Measurements from ENCODE around the gene DGKG. TPM values are rescaled to one million over a fixed set of nuclear protein-coding genes. Genes with fewer than 3 reads are reported as not detected.

Gene DGKG
- polyA plus RNA-seq, 2 of the 4 experiments (the other 2 are of a cell fraction), result 11.5 to 13.3 TPM

DNA sequence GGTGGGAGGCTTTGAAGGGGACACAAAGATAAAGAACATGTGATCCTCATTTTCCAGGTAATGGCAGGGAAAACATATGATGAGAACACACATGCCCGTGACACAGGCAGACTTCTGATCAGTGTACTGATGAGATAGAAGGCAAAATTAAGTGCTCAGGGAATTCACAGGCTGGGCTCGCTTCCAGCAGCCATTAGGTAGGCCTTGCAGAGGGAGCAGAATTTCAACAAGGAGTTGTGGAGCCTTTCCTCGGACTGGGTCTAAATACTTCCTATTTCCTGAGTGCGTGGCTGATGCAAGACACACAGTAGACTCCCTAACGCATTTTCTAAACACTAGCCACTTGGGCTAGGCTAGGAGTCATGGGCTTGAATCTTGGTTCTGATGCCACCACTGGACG, 179.2 kb downstream of the DGKG start:
- ChIA-PET CTCF (interaction anchor here (0.7 kb wide), 1 partner anchor 850 kb away, joined by 4 read pairs; no protein-coding TSS in a partner anchor), POLR2A (no interaction called here)
- TF ChIP-seq FOSL2 (IDR thresholded peaks at IDR 0.05) (no peak), FOSL2 (CRISPR knock-in tag; IDR thresholded peaks at IDR 0.05) (no peak)
- no peak for DNase-seq (ENCODE audit: low read depth in 1 of 2, low spot score in 1 of 2)
- 98% methylated on average over 6 of the region's 6 CpGs for WGBS (ENCODE audit: missing lambda C conversion rate)
- H3K9me3 ChIP-seq, result no peaks in the 10 kb centered on the region
- no peaks in the 10 kb centered on the region for H3K4me1 ChIP-seq
- FAIRE-seq, result no peak
- ATAC-seq, result no peak
- H3K27ac ChIP-seq, result no peak overlapping the region
- no peak overlapping the region for H3K4me3 ChIP-seq
- no peak overlapping the region for H3K4me2 ChIP-seq

DNA sequence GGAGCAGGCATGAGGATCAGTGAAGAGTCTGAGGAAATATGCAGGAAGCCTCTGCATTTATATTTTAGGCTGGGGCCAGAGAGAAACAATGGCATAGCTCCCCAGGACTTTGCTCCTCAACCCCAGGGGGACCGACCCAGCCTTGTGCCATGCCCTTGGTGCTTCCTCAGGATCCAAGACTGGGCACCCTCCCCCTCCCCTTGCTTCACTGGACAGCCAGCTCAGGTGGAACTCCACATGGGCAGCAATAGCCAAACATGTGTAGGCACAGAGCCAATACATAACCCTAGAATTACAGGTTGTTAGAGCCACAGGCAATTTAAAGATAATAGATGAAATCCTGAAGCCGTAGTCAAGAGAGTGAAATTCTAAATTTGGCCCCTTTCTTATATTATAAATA, 180.1 kb downstream of the DGKG start:
- ATAC-seq (no peak), FAIRE-seq (no peak), DNase-seq (ENCODE audit: low read depth in 1 of 2, low spot score in 1 of 2) (no peak)
- no peak overlapping the region for H3K4me3 ChIP-seq
- no peak overlapping the region for H3K27ac ChIP-seq
- WGBS (ENCODE audit: missing lambda C conversion rate), result 93% methylated on average over 2 of the region's 2 CpGs
- no peaks in the 10 kb centered on the region for H3K9me3 ChIP-seq
- CTCF ChIA-PET, result no interaction called here
- peaks cover 2% of the 10 kb centered on the region; the same call in 1 of the 3 replicates for H3K4me1 ChIP-seq
- TF ChIP-seq CHD4 (IDR thresholded peaks at IDR 0.05; ENCODE audit: borderline replicate concordance) (no peak), POLR2AphosphoS2 (conservative IDR thresholded peaks at IDR 0.05; ENCODE audit: low read length) (no peak), FOSL2 (IDR thresholded peaks at IDR 0.05) (no peak), FOSL2 (CRISPR knock-in tag; IDR thresholded peaks at IDR 0.05) (no peak)
- TF ChIP-seq, protein P1, sequence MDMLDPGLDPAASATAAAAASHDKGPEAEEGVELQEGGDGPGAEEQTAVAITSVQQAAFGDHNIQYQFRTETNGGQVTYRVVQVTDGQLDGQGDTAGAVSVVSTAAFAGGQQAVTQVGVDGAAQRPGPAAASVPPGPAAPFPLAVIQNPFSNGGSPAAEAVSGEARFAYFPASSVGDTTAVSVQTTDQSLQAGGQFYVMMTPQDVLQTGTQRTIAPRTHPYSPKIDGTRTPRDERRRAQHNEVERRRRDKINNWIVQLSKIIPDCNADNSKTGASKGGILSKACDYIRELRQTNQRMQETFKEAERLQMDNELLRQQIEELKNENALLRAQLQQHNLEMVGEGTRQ (IDR thresholded peaks at IDR 0.05), result no peak
- no peak overlapping the region for H3K4me2 ChIP-seq
- POLR2A ChIA-PET, result no interaction called here

DNA sequence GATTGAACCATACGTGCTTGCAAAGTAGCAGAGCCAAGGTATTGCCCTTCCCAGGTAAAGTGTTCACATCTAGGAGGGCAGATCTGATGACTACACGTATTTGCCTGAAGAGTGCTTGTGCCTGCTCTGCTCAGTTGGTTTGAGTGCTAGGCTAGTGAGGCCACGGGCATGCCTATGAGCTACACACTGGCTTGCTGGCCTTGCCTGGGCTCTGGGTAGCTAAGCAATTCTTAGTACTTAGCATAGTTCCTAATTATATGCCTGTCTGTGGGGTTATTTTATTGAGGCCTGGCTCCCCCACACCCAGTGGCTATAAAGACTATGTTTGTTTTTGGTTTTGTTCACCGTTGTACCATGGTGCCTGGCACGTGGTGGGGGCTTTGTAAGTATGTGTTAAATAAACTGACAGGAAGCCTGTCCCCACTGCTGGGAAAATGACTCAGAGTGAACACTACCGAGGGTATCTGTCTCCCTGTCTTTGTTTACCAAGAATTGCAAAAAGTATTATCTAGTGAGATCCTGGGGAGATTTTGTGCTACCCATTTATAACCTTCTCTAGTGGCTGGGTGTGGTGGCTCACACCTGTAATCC, 181.0 kb downstream of the DGKG start:
- POLR2A ChIA-PET, result no interaction called here
- no peak for ATAC-seq
- WGBS (ENCODE audit: missing lambda C conversion rate), result 63% methylated on average over 5 of the region's 6 CpGs

DNA sequence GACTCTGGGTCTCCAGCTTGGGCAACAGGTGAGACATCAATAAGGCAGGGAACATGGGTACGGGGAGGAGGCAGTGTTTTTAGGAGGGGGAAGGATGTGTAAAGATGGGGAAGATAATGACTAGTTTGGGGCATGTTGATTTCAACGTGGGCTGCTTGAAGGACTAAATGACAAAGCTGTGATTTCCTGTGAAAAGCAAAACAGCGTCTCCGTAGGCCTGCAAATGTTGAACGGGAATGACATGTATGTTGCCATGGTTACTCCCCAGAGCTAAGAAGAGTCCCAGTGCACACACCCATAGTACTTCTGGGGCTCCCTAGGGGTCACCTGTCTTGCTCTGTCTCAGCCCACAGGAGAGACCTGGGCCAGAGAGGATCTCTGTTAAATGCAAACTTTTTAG, 181.9 kb downstream of the DGKG start:
- WGBS (ENCODE audit: missing lambda C conversion rate), result 94% methylated on average over 5 of the region's 5 CpGs
- Histone ChIP-seq H3K4me3 (no peak overlapping the region), H3K4me1 (peaks cover 9% of the 10 kb centered on the region; the same call in 2 of the 3 replicates), H3K9me3 (no peaks in the 10 kb centered on the region), H3K4me2 (no peak overlapping the region), H3K27ac (no peak overlapping the region)
- DNase-seq (ENCODE audit: low read depth in 1 of 2, low spot score in 1 of 2) (no peak), FAIRE-seq (no peak), ATAC-seq (no peak)
- CTCF ChIA-PET, result no interaction called here
- POLR2A ChIA-PET, result no interaction called here
- TF ChIP-seq FOSL2 (IDR thresholded peaks at IDR 0.05) (no peak), FOSL2 (CRISPR knock-in tag; IDR thresholded peaks at IDR 0.05) (no peak), TFCP2L1 (CRISPR knock-in tag; IDR thresholded peaks at IDR 0.05) (no peak), JUNB (IDR thresholded peaks at IDR 0.05) (no peak), RFX5 (IDR thresholded peaks at IDR 0.05) (no peak), RCOR1 (IDR thresholded peaks at IDR 0.05; ENCODE audit: low read depth, low read length) (no peak), FOSB (CRISPR knock-in tag; IDR thresholded peaks at IDR 0.05) (no peak), BHLHE40 (IDR thresholded peaks at IDR 0.05; ENCODE audit: low read depth, low read length) (no peak), HOXB5 (CRISPR knock-in tag; IDR thresholded peaks at IDR 0.05) (no peak), CEBPB (IDR thresholded peaks at IDR 0.05) (no peak), ESRRA (IDR thresholded peaks at IDR 0.05; ENCODE audit: borderline replicate concordance, low read length) (no peak), POLR2A (IDR thresholded peaks at IDR 0.05; ENCODE audit: low read length) (no peak), JUN (IDR thresholded peaks at IDR 0.05) (no peak)
- TF ChIP-seq, protein P2, sequence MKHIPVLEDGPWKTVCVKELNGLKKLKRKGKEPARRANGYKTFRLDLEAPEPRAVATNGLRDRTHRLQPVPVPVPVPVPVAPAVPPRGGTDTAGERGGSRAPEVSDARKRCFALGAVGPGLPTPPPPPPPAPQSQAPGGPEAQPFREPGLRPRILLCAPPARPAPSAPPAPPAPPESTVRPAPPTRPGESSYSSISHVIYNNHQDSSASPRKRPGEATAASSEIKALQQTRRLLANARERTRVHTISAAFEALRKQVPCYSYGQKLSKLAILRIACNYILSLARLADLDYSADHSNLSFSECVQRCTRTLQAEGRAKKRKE (CRISPR knock-in tag; IDR thresholded peaks at IDR 0.05; ENCODE audit: low read depth), result no peak

More for the DNA sequence above, 181.0 kb downstream of the DGKG start:
- CTCF ChIA-PET, result interaction anchor here (0.6 kb wide), 1 partner anchor 359 kb away, joined by 3 read pairs; no protein-coding TSS in a partner anchor
- Histone ChIP-seq H3K27ac (no peak overlapping the region), H3K4me3 (no peak overlapping the region), H3K4me1 (peaks cover 9% of the 10 kb centered on the region; the same call in 2 of the 3 replicates), H3K4me2 (no peak overlapping the region), H3K9me3 (no peaks in the 10 kb centered on the region)
- DNase-seq (ENCODE audit: low read depth in 1 of 2, low spot score in 1 of 2) (no peak), FAIRE-seq (no peak)
- TF ChIP-seq EP300 (IDR thresholded peaks at IDR 0.05) (no peak), HOXB13 (CRISPR knock-in tag; IDR thresholded peaks at IDR 0.05; ENCODE audit: low read depth) (no peak), NPAS2 (CRISPR knock-in tag; IDR thresholded peaks at IDR 0.05; ENCODE audit: borderline replicate concordance) (no peak), EHMT2 (IDR thresholded peaks at IDR 0.05; ENCODE audit: low read depth) (no peak), ESRRA (IDR thresholded peaks at IDR 0.05; ENCODE audit: borderline replicate concordance, low read length) (no peak), POLR2A (IDR thresholded peaks at IDR 0.05; ENCODE audit: low read length) (no peak), NFE2L2 (conservative IDR thresholded peaks at IDR 0.05; ENCODE audit: low read length) (no peak), CBX2 (IDR thresholded peaks at IDR 0.05; ENCODE audit: borderline replicate concordance, low read depth) (no peak), MAZ (IDR thresholded peaks at IDR 0.05; ENCODE audit: borderline replicate concordance, low read depth, low read length) (no peak), RNF2 (IDR thresholded peaks at IDR 0.05; ENCODE audit: borderline replicate concordance, low read depth) (no peak), HDAC2 (IDR thresholded peaks at IDR 0.05) (no peak), PHF8 (IDR thresholded peaks at IDR 0.05; ENCODE audit: borderline replicate concordance, low read depth) (no peak), EHF (CRISPR knock-in tag; IDR thresholded peaks at IDR 0.05) (no peak), CHD4 (IDR thresholded peaks at IDR 0.05; ENCODE audit: borderline replicate concordance) (no peak), MAFK (IDR thresholded peaks at IDR 0.05; ENCODE audit: partially characterized antibody) (no peak), SREBF2 (IDR thresholded peaks at IDR 0.05) (no peak)
- TF ChIP-seq, protein P2 (CRISPR knock-in tag; IDR thresholded peaks at IDR 0.05; ENCODE audit: low read depth), result no peak
- TF ChIP-seq, protein P1 (IDR thresholded peaks at IDR 0.05), result no peak

Data from A549 (cell line).